T-helper 1 cell treated with Interleukin-12 subunit alpha and Interleukin-12 subunit beta and Interleukin-4 antibody, amounts not matched to agents 30 μg/mL and 1 μg/mL, for 36 hours (primary cell): Measurements from ENCODE around the gene TNFRSF19.

Source experiments
- H3K27ac Mint-ChIP-seq: one replicate; pipeline ENCODE4 v1.8.0; 2021; ENCODE audit warnings: mild to moderate bottlenecking, mixed read lengths
- H3K27me3 Mint-ChIP-seq: one replicate; pipeline ENCODE4 v1.8.0; 2021; ENCODE audit warnings: low read depth, mixed read lengths
- H3K36me3 Mint-ChIP-seq: one replicate; pipeline ENCODE4 v1.8.0; 2021; ENCODE audit warnings: low read depth, mixed read lengths
- H3K4me1 Mint-ChIP-seq: one replicate; pipeline ENCODE4 v1.8.0; 2021; ENCODE audit warnings: low read depth, mixed read lengths
- H3K4me3 Mint-ChIP-seq: one replicate; pipeline ENCODE4 v1.8.0; 2021; ENCODE audit warnings: mild to moderate bottlenecking, moderate library complexity, mixed read lengths
- H3K9me3 Mint-ChIP-seq: one replicate; pipeline ENCODE4 v1.8.0; 2021; ENCODE audit warnings: mixed read lengths

The TNFRSF19 gene

GRCh38 chr13:23723471-23723870 is 153.3 kb downstream of the TNFRSF19 start:
- no peak overlapping the region for H3K27ac Mint-ChIP-seq

GRCh38 chr13:23724196-23724970 is 154.2 kb downstream of the TNFRSF19 start:
- Mint-ChIP-seq H3K4me3 (no peak overlapping the region), H3K27me3 (no peaks in the 10 kb centered on the region), H3K36me3 (peaks cover 3% of the 10 kb centered on the region), H3K27ac (no peak overlapping the region), H3K9me3 (no peaks in the 10 kb centered on the region), H3K4me1 (no peaks in the 10 kb centered on the region)

More at GRCh38 chr13:23723471-23723870, 153.3 kb downstream of the TNFRSF19 start:
- no peak overlapping the region for H3K4me3 Mint-ChIP-seq
- peaks cover 4% of the 10 kb centered on the region for H3K4me1 Mint-ChIP-seq
- no peaks in the 10 kb centered on the region for H3K9me3 Mint-ChIP-seq
- no peaks in the 10 kb centered on the region for H3K36me3 Mint-ChIP-seq
- no peaks in the 10 kb centered on the region for H3K27me3 Mint-ChIP-seq
